ENCODE data around the gene RIOK3.
A peak's percentile ranks its signal among the peaks of the same experiment; 100 is the strongest.
"Not testable (repeated sequence)": the region's sequence is repeated elsewhere in the genome, so short reads cannot be mapped to it uniquely, and the experiment has no call there.

The RIOK3 gene, protein sequence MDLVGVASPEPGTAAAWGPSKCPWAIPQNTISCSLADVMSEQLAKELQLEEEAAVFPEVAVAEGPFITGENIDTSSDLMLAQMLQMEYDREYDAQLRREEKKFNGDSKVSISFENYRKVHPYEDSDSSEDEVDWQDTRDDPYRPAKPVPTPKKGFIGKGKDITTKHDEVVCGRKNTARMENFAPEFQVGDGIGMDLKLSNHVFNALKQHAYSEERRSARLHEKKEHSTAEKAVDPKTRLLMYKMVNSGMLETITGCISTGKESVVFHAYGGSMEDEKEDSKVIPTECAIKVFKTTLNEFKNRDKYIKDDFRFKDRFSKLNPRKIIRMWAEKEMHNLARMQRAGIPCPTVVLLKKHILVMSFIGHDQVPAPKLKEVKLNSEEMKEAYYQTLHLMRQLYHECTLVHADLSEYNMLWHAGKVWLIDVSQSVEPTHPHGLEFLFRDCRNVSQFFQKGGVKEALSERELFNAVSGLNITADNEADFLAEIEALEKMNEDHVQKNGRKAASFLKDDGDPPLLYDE

DNA sequence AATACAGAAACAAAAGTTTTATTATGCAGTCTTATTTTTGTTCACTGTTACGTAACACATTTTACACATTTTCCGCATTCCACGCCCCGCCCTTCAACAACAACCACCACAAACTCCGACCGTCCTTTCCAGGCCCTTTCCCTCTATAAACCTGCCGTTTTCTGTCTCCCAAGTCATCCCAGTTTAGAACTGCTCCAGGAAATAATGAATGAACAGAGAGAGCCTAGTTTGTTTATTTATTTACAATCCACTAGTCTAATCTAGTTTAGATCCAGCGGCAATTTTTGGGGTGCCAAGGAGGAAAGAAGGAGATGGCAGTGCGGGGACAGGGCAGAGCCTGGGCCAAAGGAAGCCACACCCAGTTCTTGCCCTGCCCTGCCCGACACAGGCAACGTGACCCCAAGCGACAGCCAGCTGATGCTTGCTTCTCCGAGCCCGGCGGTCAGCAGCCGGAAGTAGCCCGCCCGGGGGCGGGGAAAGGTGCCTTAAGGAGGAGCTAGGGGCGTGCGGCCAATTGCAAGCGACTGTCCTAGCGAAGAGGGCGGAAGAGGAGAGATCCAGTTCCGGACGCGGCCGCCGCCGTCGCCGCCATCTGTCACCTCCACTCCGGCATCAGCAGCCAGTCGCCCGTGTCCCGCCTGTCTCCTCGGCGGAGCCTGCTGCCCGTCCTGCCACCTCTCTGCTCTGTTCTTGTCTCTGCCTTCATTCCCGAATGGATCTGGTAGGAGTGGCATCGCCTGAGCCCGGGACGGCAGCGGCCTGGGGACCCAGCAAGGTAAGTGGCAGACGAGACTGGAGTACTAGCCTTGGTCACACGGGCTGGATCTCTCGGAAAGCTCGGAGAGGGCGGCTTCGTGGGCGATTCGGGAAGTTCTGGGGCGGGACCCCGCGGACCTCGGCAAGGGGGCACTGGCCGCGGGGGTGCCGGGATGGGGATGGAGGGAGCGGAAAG, at the start of gene RIOK3:
Gene RIOK3 (plus strand): TSS at position 560 of the 952 bp plus-strand sequence. CDS start 153 bp downstream, at position 713.
- peak; percentile 97 for DNase-seq

- DNase-seq, result no peak
These were observed 49.8 kb upstream of the RIOK3 start for GRCh38 chr18:23403310-23403709.

GRCh38 chr18:23405636-23406035, 47.5 kb upstream of the RIOK3 start:
- no peak for DNase-seq

- DNase-seq, result no peak
These were observed 46.8 kb upstream of the RIOK3 start for GRCh38 chr18:23406271-23406787.

GRCh38 chr18:23412351-23412964, 40.6 kb upstream of the RIOK3 start:
- no peak for DNase-seq

- DNase-seq, result no peak
These were observed 37.6 kb upstream of the RIOK3 start for GRCh38 chr18:23415515-23415914.

DNA sequence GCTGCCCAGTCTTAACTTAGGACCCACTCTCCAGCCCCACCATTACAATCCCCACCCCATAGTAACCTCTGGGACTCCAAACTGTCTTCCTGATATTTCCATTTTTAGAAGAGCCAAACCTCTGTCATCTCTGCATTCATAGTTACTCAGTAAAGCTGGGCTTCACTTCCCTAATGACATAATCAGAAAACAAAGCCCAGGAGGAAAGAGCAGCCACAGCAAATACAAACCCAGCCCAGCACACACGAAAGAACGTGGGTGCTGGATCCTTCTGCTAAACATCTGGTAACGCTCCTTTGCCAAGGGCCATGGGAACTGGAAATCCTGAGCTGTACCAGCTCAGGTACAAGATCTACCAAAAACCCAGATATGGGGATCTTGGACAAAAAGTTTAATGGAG, 36.8 kb upstream of the RIOK3 start:
- no peak for DNase-seq

DNA sequence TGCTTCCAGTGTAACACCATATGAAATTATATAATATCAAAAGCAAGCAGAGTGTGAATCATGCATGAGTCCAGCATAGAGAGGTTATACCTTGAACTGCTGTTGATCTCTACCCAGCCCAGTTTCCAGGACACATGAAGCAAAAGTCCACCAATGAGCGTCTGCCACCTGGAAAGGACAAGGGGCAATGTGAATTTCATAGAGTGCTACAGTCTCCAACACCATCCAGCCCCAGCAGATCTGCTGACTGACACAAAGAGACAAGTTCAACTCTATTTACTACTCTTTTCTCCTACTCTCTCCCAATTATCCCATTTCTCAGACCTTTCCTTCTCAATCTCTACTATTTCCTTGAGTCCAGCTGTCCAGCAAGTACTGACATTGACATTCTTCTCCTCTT, 31.8 kb upstream of the RIOK3 start:
- no peak for DNase-seq

- DNase-seq, result peak; percentile 37
These were observed 30.2 kb upstream of the RIOK3 start for GRCh38 chr18:23422751-23423418.

DNA sequence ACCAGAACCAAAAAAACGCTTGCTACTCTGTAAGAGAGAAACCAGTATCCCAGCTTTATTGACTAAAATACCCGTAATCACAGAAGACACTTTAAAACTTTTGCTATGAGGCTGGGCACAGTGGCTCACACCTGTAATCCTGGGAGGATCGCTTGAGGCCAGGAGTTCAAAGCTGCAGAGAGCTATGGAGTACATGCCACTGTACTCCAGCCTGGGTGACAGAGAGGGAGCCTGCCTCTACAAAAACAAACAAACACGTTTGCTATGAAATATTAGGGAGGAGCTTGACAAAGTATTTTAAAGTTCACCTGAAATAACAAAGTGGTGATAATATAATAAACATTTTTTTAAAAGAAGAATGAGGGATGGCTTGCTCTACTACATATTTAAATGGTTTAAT, 28.5 kb upstream of the RIOK3 start:
- no peak for DNase-seq

DNA sequence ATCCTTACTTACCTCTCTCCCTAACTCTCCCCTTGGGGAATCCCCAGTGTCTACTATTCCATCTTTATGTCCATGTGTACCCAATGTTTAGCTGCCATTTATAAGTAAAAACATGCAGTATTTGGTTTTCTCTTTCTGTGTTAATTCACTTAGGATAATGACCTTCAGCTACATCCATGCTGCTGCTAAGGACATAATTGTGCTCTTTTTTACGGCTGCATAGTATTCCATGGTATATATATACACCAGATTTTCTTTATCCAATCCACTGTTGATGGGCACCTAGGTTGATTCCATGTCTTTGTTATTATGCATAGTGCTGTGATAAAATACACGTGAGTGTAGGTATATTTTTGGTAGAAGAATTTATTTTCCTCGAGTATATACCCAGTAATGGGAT, 24.3 kb upstream of the RIOK3 start:
- no peak for DNase-seq

DNA sequence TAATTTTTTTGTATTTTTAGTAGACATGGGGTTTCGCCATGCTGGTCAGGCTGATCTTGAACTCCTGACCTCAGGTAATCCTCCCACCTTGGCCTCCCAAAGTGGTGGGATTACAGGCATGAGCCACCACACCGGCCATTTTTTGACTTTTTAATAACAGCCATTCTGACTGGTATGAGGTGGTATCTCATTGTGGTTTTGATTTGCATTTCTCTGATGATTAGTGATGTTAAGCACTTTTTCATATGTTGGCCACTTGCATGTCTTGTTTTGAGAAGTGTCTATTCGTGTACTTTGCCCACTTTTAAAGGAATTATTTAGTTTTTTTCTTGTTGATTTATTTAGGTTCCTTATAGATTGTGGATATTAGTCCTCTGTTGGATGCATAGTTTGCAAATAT, 23.5 kb upstream of the RIOK3 start:
- not testable (repeated sequence) for DNase-seq

DNA sequence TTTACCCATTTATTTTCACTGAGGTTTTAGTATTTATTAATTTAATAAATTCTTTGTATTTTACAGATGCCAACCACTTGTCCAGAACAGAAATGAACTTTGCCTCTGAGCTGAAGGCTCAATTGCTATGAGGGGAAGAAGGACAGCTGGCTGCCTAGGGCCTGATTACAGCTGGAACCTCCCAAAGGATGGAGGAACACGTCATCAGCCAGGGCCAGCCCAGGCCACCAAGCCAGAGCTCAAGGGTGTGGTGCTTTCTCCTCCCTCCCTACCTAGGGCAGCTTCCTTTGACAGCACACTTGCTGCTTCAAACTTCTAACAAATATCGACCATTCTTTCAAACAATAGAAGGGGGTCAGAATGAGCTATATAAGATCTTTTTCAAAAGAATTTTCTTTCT, 19.7 kb upstream of the RIOK3 start:
- no peak for DNase-seq

DNA sequence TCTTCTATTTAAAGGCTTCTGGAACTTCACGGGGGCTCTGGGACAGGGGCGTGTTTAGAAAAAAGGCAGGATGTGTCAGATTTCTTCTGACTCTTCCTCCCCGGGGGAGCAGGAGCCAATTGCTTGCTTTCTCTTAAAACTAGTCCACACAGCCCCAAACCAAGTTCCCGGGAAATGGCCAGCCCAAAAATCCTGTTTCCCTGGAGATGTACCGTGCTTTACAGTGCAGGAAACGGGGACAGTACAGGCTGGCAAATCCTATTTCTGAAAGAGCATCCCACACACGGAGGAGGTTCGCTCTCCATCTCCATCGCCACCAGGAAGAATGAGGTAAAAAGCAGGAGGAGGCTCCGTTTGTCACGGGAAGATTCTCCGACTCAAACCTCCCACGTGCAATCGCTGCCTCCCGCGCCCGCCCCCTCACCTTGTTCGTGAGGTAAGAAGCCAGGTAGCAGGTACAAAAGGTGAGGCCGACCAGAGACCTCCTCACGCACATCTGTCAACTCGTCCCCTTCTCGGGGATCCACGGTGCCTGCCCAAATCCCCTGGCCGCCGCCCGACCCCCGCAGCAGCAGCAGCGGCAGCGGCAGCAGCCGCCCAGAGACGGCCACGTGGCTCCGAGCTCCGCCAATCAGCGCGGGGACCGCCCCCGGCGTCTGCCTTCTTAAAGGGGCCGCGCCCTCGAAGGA, 15.6 kb upstream of the RIOK3 start:
- DNase-seq, result peak; percentile 89

DNA sequence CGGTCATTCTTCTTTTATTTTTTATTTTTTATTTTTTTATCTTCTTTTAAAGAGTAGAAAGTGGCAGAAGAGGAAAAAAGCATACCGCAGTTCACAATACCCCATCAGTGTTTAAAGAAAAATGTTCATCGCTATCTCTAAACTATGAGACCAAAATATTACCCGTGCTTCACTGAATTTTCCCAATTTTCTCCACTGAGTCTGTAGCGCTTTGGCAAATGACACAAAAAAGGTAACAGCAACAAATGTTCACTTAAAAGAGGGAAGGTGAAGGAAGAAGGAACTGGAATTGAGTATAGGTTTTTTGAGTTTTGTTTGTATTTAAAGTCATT, 15.1 kb upstream of the RIOK3 start:
- DNase-seq, result no peak

- no peak for DNase-seq
These were observed 14.3 kb upstream of the RIOK3 start for GRCh38 chr18:23438608-23439366.

- DNase-seq, result no peak
These were observed 13.0 kb upstream of the RIOK3 start for GRCh38 chr18:23440131-23440530.

GRCh38 chr18:23442958-23443357, 10.1 kb upstream of the RIOK3 start:
- no peak for DNase-seq

DNA sequence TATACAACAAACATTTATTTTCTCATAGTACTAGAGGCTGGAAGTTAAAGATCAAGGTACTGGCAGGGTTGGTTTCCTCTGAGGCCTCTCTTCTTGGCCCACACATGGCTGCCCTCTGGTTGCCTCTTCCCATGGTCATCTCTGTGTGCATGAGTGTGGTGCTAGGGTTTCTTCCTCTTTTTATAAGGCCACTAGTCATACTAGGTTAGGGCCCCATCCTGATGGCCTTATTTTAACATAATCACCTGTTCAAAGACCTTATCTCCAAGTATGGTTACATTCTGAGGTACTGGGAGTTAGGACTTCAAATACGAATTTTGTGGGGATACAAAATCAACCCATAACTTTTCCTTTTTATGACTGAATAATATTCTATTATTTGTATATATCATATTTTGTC, 4.8 kb upstream of the RIOK3 start:
- no peak for DNase-seq

DNA sequence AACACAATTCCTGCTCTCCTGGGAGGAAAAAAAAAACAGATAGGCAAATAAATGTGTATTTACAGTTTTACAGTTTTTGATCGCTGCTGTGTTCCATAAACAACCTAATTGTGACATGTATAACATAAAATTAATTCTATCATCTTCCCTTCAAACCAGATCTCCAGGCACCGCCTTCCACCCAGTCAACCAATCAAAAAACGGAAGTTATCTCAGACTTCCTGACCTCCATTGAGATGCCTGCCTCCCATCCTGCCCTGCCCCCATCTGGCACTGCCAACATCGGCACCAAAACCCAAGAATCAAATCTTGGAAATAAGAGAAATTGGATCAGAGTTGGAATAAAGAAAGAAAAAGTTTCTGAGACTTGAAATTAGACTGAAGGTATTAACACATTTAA, 3.1 kb upstream of the RIOK3 start:
- DNase-seq, result no peak

DNA sequence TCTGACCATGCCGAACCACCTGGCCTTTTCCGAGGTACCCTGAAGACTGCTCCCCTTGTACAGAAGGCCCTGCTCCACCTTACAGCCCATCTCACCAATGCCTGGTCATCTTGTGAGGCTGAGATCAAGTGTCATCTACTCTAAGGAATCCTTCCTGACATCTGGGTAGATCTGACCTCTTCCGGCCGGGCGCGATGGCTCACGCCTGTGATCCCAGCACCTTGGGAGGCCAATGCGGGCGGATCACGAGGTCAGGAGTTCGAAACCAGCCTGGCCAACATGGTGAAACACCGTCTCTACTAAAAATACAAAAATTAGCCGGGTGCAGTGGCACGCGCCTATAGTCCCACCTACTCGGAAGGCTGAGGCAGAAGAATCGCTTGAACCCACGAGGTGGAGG, 2.1 kb upstream of the RIOK3 start:
- no peak for DNase-seq

Data from stimulated activated CD8-positive, alpha-beta memory T cell treated with anti-CD3 and anti-CD28 coated beads, Interleukin-4, amount 100 ng/mL, for 48 hours (primary cell).